Activated CD8-positive, alpha-beta T cell treated with anti-CD3 and anti-CD28 coated beads for 36 hours (primary cell): Measurements from ENCODE around the gene KCNJ6. TPM values are rescaled to one million over a fixed set of nuclear protein-coding genes. Genes with fewer than 3 reads are reported as not detected.

Source experiments
- ATAC-seq: fragments of 200-7000 bp; cut with Tn5 transposase; one replicate; pipeline ENCODE4 v1.10.0; 2021; ENCODE audit warnings: mild to moderate bottlenecking, moderate library complexity
- CTCF ChIA-PET: fragments of 350-600 bp; sonication (Branson Sonifier 250); formaldehyde crosslinking; loops from one replicate; lab custom pipeline; 2021; ENCODE audit warnings: antibody characterized with exemption; lab: Charles Lee
- POLR2A ChIA-PET: fragments of 350-600 bp; sonication (Branson Sonifier 250); formaldehyde crosslinking; loops from one replicate; lab custom pipeline; 2021; ENCODE audit warnings: antibody characterized with exemption; lab: Charles Lee
- DNase-seq: peaks from one replicate; pipeline ENCODE4 v3.0.0-alpha.2; 2020
- H3K27ac Mint-ChIP-seq: one replicate; pipeline ENCODE4 v1.8.0; 2021; ENCODE audit warnings: mild to moderate bottlenecking, mixed read lengths
- H3K27me3 Mint-ChIP-seq: one replicate; pipeline ENCODE4 v1.8.0; 2021; ENCODE audit warnings: mixed read lengths
- H3K36me3 Mint-ChIP-seq: one replicate; pipeline ENCODE4 v1.8.0; 2021; ENCODE audit warnings: low read depth, mixed read lengths
- H3K4me1 Mint-ChIP-seq: one replicate; pipeline ENCODE4 v1.8.0; 2021; ENCODE audit warnings: low read depth, mixed read lengths
- H3K4me3 Mint-ChIP-seq: one replicate; pipeline ENCODE4 v1.8.0; 2021; ENCODE audit warnings: mild to moderate bottlenecking, moderate library complexity, mixed read lengths
- H3K9me3 Mint-ChIP-seq: one replicate; pipeline ENCODE4 v1.8.0; 2021; ENCODE audit warnings: mixed read lengths
- intact Hi-C: fragments of 100-400 bp; cut with micrococcal nuclease; formaldehyde crosslinking; loops from one replicate; pipeline ENCODE4 v1.10.0; 2022
- total RNA-seq, 2 experiments: library from RNA; stranded (reverse); gene quantifications; one replicate each; pipeline ENCODE4 v1.2.3, GENCODE V29; 2021
- TF ChIP-seq, protein P1 (sequence below): fragments of 200-600 bp; IDR thresholded peaks from one replicate; pipeline ENCODE4 v1.8.0; 2022; ENCODE audit warnings: antibody characterized with exemption, mild to moderate bottlenecking

Gene KCNJ6
- total RNA-seq, 2 experiments from 2014 or later, result not detected

DNA sequence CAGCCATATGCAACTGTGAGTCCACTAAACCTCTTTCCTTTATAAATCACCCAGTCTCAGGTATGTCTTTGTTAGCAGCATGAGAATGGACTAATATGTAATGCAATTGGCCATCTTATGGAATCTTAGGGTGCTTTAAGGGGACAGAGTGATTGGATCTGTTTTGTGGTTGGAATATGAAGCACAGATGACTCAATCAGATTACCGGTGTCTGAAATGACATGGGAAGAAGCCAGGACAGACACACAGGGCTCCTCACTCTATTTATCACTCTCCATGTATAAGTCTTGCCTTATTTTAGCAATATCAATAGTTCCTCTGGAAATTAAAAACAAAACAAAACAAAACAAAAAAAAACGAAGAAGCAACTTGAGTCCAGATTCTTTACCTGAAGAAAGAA is 12.9 kb downstream of the KCNJ6 start:
- Mint-ChIP-seq H3K27ac (no peak overlapping the region), H3K4me3 (no peak overlapping the region), H3K27me3 (peaks cover 12% of the 10 kb centered on the region), H3K36me3 (no peaks in the 10 kb centered on the region), H3K4me1 (no peaks in the 10 kb centered on the region), H3K9me3 (no peaks in the 10 kb centered on the region)
- TF ChIP-seq, protein P1, sequence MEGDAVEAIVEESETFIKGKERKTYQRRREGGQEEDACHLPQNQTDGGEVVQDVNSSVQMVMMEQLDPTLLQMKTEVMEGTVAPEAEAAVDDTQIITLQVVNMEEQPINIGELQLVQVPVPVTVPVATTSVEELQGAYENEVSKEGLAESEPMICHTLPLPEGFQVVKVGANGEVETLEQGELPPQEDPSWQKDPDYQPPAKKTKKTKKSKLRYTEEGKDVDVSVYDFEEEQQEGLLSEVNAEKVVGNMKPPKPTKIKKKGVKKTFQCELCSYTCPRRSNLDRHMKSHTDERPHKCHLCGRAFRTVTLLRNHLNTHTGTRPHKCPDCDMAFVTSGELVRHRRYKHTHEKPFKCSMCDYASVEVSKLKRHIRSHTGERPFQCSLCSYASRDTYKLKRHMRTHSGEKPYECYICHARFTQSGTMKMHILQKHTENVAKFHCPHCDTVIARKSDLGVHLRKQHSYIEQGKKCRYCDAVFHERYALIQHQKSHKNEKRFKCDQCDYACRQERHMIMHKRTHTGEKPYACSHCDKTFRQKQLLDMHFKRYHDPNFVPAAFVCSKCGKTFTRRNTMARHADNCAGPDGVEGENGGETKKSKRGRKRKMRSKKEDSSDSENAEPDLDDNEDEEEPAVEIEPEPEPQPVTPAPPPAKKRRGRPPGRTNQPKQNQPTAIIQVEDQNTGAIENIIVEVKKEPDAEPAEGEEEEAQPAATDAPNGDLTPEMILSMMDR, result no peak
- DNase-seq (no peak), ATAC-seq (no peak)
- intact Hi-C loops, result no loop called here
- POLR2A ChIA-PET, result no interaction called here
- CTCF ChIA-PET, result no interaction called here

GRCh38 chr21:37899146-37899545 is 17.1 kb downstream of the KCNJ6 start:
- TF ChIP-seq, protein P1, result no peak

GRCh38 chr21:37896788-37897187 is 19.5 kb downstream of the KCNJ6 start:
- Mint-ChIP-seq H3K4me3 (no peak overlapping the region), H3K4me1 (no peaks in the 10 kb centered on the region), H3K9me3 (no peaks in the 10 kb centered on the region), H3K36me3 (no peaks in the 10 kb centered on the region), H3K27me3 (peaks cover 9% of the 10 kb centered on the region), H3K27ac (no peak overlapping the region)
- intact Hi-C loops, result no loop called here
- TF ChIP-seq, protein P1, result no peak
- no peak for DNase-seq
- POLR2A ChIA-PET, result no interaction called here
- CTCF ChIA-PET, result interaction anchor here (1.5 kb wide), 1 partner anchor 230 kb away, joined by 3 read pairs; no protein-coding TSS in a partner anchor
- ATAC-seq, result no peak

More at GRCh38 chr21:37899146-37899545, 17.1 kb downstream of the KCNJ6 start:
- POLR2A ChIA-PET, result no interaction called here
- CTCF ChIA-PET, result interaction anchor here (0.9 kb wide), 1 partner anchor 187 kb away, joined by 3 read pairs; no protein-coding TSS in a partner anchor
- no peaks in the 10 kb centered on the region for H3K9me3 Mint-ChIP-seq
- H3K36me3 Mint-ChIP-seq, result no peaks in the 10 kb centered on the region
- ATAC-seq, result no peak
- intact Hi-C loops, result no loop called here
- H3K27ac Mint-ChIP-seq, result no peak overlapping the region
- no peaks in the 10 kb centered on the region for H3K4me1 Mint-ChIP-seq
- DNase-seq, result no peak
- no peak overlapping the region for H3K4me3 Mint-ChIP-seq
- H3K27me3 Mint-ChIP-seq, result peaks cover 7% of the 10 kb centered on the region

- Mint-ChIP-seq H3K4me3 (no peak overlapping the region), H3K4me1 (no peaks in the 10 kb centered on the region), H3K9me3 (no peaks in the 10 kb centered on the region), H3K27ac (no peak overlapping the region), H3K36me3 (no peaks in the 10 kb centered on the region), H3K27me3 (peaks cover 2% of the 10 kb centered on the region)
- ATAC-seq (no peak), DNase-seq (no peak)
- TF ChIP-seq, protein P1, result no peak
- POLR2A ChIA-PET, result no interaction called here
- CTCF ChIA-PET, result interaction anchor here (1.5 kb wide), 1 partner anchor 9 kb away, joined by 3 read pairs; no protein-coding TSS in a partner anchor
- intact Hi-C loops, result no loop called here
These were observed 24.3 kb downstream of the KCNJ6 start for GRCh38 chr21:37891972-37892371.

- no peaks in the 10 kb centered on the region for H3K9me3 Mint-ChIP-seq
- TF ChIP-seq, protein P1, result no peak
- H3K27ac Mint-ChIP-seq, result no peak overlapping the region
- no peaks in the 10 kb centered on the region for H3K4me1 Mint-ChIP-seq
- no peak for DNase-seq
- intact Hi-C loops, result no loop called here
- POLR2A ChIA-PET, result no interaction called here
- ATAC-seq, result no peak
- no peak overlapping the region for H3K4me3 Mint-ChIP-seq
- no peaks in the 10 kb centered on the region for H3K36me3 Mint-ChIP-seq
- CTCF ChIA-PET, result no interaction called here
- H3K27me3 Mint-ChIP-seq, result peaks cover 2% of the 10 kb centered on the region
These were observed 27.6 kb downstream of the KCNJ6 start for GRCh38 chr21:37888659-37889058.
